Measurements from ENCODE around the gene VAMP2. TPM values are rescaled to one million over a fixed set of nuclear protein-coding genes. Genes with fewer than 3 reads are reported as not detected.

VAMP2 gene
- total and polyA plus RNA-seq, 9 of the 15 experiments (the other 6 are each of a cell fraction or from before 2014, with no cell fraction given) = 2.3 to 31.8 (median 6.0) TPM

DNA sequence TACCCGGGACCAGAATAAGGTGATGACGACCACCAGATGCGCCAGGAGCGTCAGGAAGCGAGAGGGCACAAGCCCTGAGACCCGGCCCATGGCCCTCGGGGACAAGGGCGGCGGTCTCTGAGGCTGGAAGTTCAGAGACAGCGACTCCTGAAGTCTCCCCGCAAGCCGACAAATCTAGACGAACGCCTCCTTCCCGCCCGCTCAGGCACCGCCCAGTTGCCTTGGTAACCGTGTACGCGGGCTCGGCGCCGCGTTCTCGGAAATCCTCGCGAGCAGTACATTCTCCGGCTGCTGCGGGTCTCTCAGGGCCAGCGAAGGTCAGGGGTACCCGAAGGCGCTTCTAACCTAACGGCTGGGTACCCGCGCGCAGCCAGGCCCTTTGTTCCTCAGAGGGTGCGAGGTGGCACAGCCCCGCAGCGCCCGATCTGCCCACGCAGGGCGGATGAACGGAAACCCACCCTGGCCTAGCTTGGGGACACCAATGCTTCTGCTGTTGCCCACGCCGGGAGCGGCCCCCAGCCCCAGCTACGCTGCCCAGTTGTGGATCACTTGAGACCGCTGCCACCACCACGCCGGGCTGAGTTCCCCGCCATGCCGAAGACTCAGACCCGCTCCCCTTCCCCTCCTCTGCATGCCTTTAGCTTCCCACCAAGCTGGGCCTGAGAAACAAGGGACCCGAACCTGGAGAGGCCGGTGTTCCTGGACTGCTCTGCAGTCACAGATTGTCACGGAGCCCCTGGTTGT is 13.6 kb upstream of the VAMP2 start, which contains the start of gene TMEM107 (continued):
- no peak for TF ChIP-seq REST (IDR thresholded peaks at IDR 0.05; ENCODE audit: borderline replicate concordance)
- no peak for TF ChIP-seq REST (CRISPR knock-in tag; IDR thresholded peaks at IDR 0.05; ENCODE audit: low read depth)
- TF ChIP-seq GATA2 (CRISPR knock-in tag; IDR thresholded peaks at IDR 0.05) = no peak
- TF ChIP-seq TEAD1 (CRISPR knock-in tag; IDR thresholded peaks at IDR 0.05) = no peak
- TF ChIP-seq RB1 (IDR thresholded peaks at IDR 0.05; ENCODE audit: low read depth) = peak; percentile 70; the same call in 1 of the 2 replicates
- TF ChIP-seq HDAC6 (IDR thresholded peaks at IDR 0.05; ENCODE audit: low read depth, low read length) = no peak
- 0 out of 2 replicates have a peak, but pooled peaks have one; percentile 11 for TF ChIP-seq SMARCA4 (IDR thresholded peaks at IDR 0.05)
- TF ChIP-seq L3MBTL2 (IDR thresholded peaks at IDR 0.05) = peak; percentile 45; the same call in 1 of the 2 replicates
- no peak for TF ChIP-seq TRIM28 (IDR thresholded peaks at IDR 0.05)
- TF ChIP-seq PHF8 (IDR thresholded peaks at IDR 0.05; ENCODE audit: borderline replicate concordance, low read length) = peak; percentile 57; the same call in 1 of the 2 replicates
- TF ChIP-seq, protein P1, sequence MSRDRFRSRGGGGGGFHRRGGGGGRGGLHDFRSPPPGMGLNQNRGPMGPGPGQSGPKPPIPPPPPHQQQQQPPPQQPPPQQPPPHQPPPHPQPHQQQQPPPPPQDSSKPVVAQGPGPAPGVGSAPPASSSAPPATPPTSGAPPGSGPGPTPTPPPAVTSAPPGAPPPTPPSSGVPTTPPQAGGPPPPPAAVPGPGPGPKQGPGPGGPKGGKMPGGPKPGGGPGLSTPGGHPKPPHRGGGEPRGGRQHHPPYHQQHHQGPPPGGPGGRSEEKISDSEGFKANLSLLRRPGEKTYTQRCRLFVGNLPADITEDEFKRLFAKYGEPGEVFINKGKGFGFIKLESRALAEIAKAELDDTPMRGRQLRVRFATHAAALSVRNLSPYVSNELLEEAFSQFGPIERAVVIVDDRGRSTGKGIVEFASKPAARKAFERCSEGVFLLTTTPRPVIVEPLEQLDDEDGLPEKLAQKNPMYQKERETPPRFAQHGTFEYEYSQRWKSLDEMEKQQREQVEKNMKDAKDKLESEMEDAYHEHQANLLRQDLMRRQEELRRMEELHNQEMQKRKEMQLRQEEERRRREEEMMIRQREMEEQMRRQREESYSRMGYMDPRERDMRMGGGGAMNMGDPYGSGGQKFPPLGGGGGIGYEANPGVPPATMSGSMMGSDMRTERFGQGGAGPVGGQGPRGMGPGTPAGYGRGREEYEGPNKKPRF (IDR thresholded peaks at IDR 0.05; ENCODE audit: low read depth, low read length) = no peak
- TF ChIP-seq, protein P2, sequence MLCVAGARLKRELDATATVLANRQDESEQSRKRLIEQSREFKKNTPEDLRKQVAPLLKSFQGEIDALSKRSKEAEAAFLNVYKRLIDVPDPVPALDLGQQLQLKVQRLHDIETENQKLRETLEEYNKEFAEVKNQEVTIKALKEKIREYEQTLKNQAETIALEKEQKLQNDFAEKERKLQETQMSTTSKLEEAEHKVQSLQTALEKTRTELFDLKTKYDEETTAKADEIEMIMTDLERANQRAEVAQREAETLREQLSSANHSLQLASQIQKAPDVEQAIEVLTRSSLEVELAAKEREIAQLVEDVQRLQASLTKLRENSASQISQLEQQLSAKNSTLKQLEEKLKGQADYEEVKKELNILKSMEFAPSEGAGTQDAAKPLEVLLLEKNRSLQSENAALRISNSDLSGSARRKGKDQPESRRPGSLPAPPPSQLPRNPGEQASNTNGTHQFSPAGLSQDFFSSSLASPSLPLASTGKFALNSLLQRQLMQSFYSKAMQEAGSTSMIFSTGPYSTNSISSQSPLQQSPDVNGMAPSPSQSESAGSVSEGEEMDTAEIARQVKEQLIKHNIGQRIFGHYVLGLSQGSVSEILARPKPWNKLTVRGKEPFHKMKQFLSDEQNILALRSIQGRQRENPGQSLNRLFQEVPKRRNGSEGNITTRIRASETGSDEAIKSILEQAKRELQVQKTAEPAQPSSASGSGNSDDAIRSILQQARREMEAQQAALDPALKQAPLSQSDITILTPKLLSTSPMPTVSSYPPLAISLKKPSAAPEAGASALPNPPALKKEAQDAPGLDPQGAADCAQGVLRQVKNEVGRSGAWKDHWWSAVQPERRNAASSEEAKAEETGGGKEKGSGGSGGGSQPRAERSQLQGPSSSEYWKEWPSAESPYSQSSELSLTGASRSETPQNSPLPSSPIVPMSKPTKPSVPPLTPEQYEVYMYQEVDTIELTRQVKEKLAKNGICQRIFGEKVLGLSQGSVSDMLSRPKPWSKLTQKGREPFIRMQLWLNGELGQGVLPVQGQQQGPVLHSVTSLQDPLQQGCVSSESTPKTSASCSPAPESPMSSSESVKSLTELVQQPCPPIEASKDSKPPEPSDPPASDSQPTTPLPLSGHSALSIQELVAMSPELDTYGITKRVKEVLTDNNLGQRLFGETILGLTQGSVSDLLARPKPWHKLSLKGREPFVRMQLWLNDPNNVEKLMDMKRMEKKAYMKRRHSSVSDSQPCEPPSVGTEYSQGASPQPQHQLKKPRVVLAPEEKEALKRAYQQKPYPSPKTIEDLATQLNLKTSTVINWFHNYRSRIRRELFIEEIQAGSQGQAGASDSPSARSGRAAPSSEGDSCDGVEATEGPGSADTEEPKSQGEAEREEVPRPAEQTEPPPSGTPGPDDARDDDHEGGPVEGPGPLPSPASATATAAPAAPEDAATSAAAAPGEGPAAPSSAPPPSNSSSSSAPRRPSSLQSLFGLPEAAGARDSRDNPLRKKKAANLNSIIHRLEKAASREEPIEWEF (CRISPR knock-in tag; IDR thresholded peaks at IDR 0.05) = no peak
- no peak for TF ChIP-seq ZNF780A (CRISPR knock-in tag; IDR thresholded peaks at IDR 0.05)
